ENCODE results near the gene TTYH2.
"Not testable (repeated sequence)": the region's sequence is repeated elsewhere in the genome, so short reads cannot be mapped to it uniquely, and the experiment has no call there.

TTYH2 gene

DNA sequence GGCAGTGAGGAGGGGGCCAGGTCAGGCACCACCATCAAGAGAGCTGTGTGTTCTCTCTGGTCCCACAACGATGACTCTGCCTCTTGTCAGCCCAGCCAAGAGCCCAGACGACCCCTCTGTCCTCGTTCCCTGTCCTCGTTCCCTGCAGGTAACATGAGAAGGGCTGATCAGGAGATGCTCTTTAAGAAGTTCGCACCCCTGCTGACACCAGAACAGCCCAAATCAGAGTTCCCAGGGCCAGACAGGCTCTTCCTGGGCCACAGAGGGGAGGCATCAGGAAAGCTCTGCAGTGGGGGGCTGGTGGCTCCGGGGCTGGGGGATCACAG, 47.1 kb downstream of the TTYH2 start:
- no peak for DNase-seq (ENCODE audit: low read depth in 2 of 2)

DNA sequence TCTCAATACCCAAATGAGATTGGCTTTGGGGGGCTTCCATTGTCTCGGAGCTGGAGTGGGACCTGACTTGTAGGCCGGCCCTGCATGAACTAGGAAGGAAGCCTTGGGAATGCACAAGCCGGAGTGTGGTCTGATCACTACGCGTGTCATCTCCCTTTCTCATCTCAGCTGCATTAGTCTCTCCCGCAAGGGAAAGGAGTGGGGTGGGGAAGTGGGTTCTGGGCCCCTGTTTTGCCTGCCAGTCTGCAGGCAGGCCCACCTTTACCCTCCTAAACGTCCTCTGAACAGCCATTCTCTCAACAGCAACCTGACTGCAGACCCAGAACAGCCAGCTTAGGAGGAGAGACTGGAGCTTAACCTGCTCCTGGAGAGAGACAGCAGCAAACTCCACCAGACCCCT, 49.2 kb downstream of the TTYH2 start:
- DNase-seq (ENCODE audit: low read depth in 2 of 2) = no peak

DNA sequence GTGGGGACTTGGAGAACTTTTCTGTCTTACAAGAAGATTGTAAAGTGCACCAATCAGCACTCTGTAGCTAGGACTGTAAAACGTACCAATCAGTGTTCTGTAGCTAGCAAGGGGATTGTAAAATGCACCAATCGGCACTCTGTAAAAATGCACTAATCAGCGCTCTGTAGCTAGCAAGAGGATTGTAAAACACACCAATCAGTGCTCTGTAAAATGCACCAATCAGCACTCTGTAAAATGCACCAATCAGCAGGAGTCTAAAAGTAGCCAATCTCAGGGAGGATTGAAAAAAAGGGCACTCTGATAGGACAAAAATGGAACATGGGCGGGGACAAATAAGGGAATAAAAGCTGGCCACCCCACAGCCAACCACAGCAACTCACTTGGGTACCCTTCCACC, 53.7 kb downstream of the TTYH2 start:
- not testable (repeated sequence) for DNase-seq (ENCODE audit: low read depth in 2 of 2)

DNA sequence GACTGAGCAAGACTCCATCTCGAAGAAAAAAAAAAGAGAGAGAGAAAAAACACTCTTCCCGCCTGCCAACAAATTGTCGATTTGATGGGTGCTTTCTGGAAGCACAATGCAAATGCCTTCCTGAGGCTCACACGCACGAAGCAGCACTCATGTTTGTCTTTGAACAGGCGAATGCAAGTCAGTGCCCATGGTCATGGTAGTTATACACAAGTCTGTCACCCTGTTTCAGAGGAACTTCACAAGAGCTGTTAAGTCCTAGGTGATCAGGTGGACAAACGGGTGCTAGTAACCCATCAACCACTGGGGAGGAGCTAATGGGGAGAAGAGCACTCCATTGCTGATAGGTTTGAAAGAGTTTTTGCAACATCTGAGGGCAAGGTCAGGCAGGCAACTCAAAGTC, 54.2 kb downstream of the TTYH2 start:
- no peak for DNase-seq (ENCODE audit: low read depth in 2 of 2)

DNA sequence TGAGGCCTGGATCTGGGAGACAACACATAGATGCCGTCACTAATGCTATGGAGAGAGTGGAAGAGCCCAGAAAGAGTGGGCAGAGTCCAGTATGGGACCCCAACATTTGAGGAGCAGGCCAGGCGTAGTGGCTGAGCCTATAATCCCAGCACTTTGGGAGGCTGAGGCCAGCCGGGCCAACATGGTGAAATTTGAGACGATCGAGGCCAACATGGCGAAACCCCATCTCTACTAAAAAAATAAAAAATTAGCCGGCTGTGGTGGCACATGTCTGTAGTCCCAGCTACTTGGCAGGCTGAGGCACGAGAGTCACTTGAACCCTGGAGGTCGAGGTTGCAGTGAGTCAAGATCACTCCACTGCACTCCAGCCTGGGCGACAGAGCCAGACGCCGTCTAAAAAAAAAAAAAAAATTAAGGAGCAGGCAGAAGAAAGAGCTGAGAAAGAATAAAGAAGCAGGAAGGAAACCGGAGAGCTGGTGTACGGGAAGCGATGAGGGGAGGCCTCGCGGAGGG, 54.7 kb downstream of the TTYH2 start:
- no peak for DNase-seq (ENCODE audit: low read depth in 2 of 2)

DNA sequence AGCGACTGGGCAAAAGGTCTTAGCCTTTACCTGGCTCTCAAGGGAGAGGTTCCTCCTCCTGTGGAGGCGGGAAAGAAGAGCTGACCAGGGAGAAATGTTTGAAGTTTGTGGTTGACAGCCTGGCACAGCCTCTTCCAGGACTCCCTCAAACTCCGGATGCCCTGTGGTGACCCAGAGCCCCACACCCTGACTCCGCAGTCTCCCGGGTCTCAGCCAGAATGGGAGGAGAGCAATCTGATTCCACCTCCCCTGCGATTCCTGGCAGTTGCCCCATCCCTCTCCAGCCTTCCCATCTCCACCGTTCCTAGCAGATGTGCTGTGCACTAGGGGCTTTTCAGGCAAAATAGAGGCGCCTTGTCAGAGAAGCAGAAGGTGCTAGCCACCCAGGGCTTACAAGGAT, 55.2 kb downstream of the TTYH2 start:
- DNase-seq (ENCODE audit: low read depth in 2 of 2) = no peak

DNA sequence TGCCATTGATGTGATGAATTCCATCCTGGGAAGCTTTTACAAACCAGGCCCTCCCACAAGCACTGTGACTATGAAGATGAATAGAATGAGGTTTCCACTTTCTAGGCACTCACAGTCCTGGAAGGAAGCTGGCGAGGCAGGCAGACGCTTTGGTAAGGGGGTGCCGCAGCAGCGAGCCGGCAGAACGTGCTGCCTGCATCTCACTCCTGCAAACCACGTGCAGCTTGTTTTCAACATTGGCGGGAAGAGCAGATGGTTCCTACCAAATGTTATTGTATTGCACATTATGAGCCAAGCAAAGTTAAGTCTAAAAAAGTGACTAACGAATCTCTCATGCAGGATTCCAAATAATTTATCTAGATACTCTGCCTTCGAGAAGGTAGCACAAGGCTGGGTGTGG, 57.0 kb downstream of the TTYH2 start:
- DNase-seq (ENCODE audit: low read depth in 2 of 2) = no peak

DNA sequence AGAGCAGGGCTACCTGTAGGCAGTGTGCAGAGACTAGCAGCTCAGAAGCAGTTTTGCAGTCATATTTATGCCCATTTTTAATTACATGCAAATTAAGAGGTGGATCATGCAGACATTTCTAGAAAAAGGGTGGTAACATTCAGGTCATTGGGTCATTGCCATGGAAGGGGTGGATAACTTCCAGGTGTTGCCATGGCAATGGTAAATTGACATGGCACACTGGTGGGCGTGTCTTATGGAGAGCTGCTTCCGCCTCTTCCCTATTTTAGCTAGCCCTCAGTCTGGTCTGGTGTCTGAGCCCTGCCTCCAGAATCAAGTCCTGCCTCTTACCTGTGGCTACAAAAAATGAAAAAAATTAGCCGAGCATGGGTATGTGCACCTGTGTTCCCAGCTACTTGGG, 57.9 kb downstream of the TTYH2 start:
- DNase-seq (ENCODE audit: low read depth in 2 of 2) = no peak

DNA sequence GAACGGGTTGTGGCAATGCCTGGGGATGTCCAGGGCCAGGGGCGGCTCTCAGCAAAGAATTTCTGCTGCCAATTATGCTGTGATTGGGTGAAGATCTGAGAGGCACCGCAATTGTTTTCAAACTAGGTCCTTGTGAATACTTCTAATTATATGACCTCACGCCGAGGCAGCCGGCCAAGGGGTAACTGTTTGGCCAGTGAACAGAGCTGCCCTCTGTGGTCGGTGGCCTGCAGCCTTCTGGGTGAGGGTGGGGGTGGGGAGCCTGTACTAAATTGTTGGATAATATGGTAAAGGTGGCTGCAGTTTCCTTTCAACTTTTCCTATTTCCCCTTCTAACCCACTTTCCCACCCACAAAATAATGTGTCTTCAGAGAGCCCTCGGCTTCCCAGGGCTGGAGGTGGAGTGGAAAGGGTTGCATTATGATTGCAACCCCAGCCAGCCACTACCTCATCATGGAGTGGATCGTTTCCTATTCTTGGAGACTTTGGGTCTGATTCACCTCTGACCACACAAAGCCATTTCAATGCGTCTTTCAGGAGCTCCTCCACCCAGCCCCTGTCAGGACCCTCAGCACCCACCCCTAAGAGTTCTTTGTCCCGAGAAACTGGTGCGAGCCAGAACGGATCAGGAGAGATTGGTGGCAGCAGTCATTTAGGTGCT, 58.7 kb downstream of the TTYH2 start:
- no peak for DNase-seq (ENCODE audit: low read depth in 2 of 2)

DNA sequence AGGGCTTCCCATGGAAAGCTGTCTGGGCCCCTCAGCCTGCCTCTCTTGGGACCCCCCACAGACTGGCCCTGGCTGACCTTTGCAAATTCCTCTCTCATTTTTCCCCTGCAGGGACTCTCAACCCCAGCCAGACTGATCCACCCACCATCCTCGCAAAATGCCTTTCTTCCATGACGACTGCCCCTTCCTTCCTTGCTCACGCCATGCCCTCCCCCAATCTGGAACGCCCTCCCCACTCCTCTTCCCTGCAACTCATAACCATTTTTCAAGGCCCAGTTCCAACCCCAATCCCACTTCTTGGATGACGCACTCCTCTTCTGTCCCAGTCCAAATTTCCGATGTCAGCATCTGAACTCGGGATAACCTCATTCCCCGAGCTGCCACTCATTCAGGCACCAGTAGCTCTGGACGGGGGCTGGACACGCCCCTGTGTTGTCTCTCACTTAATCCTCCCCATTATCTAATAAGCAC, 59.4 kb downstream of the TTYH2 start:
- no peak for DNase-seq (ENCODE audit: low read depth in 2 of 2)

DNA sequence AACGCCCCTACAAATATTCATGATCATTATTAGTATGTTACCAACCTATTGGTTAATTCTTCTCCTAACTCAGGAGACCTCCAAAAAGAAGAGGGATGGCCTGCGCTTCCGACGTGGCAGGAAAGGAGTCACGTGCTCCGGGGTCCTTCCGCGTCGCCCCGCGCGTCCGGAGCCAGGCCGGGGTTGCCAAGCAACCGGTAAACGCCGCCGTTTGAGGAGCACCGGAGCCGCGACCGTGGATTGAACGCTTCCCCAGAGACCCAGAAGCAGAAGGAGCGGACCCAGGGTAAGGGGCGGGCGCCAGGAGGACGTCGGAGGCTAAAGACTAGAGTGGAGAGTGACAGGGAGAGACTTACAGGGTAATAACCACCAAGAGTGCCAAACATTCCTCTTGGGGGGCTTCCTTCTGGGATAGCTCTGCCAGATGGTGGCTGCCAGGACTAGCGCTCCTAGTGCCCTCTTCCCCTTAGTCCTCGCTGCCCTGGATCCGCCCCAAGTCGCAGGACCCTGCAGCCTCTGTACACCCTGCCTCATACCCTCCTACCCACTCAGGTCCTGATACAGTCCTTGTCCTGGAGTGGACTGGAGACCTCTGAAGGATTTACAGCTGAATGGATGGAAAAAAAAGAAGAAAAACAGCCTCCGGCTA, 60.8 kb downstream of the TTYH2 start, which contains the start of gene DNAI2:
TSS of gene DNAI2 (plus strand) at position 175 of the 649 bp plus-strand sequence. CDS start 7,584 bp downstream, outside the sequence.
- no peak for DNase-seq (ENCODE audit: low read depth in 2 of 2)

DNA sequence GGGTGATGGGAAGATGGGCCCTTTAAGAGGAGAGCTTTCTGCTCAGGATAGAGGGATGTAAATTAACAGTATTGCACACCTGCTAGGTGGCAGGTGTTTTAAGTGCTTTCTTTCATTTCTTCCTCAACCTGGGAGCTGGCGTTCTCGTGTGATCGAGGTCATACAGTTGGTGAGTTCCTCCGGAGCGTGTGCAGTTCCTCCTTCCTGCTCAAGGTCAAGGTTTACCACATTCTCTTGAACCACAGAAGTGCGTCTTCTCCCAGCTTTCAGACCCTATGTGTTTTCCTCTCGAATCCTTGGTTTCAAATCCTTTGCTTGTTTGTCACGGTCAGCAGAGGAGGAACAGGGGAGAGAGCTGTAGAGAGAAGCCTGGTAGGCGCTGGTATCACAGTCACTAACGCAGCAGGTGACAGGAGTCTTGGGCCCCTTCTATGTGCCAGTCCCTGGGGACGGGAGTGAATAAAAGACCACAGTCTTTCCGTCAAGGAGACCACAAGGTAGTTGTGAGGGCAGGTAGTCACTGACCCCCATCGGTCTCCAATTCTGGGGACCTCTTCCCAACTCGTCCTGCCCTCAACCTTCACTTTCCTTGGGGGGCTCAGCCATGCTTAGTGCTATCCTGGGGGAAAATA, 61.5 kb downstream of the TTYH2 start:
- DNase-seq (ENCODE audit: low read depth in 2 of 2) = no peak

DNA sequence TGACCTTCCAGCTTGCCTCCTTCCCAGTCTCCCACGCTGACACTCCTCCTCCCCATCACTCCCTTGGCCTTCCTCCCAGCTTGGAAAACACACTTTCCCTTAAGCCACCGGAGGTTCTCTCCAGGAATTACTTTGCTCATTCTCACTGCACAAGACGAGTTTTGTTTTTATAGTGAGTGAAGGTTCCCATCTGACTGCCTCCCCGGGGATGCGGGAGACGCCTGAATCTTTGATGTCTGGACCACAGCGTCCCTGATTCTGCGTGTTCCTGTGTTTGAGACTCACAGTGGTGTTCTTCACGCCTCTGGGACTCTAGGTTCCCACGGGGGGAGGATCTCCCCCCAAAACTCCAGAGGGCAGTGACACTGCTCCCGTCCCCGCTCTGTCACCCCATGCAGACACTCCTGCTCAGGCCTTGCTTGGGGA, 62.7 kb downstream of the TTYH2 start:
- DNase-seq (ENCODE audit: low read depth in 2 of 2) = no peak

DNA sequence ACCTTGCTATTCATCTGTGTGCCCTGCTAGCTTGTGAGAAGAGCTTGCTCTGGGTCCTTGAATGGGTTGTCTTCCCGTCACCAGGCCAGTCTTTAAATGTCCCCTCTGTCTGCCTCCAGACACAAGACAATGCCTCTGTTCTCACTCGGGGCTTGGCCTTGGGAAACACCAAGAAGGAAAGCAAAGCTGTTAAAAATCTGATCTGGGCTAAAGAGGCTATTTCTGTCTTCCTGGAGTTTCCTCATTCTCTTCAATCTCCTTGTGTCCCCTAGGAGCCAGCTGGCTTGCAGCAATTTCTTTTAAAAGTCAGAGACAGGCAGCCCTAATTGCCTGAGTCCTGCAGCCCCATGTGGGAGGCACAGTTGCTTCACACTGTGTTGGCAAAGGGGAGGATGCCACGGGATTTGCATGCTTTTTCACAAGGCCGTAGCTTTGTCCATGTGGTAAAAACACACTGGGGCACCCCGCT, 63.2 kb downstream of the TTYH2 start:
- no peak for DNase-seq (ENCODE audit: low read depth in 2 of 2)

DNA sequence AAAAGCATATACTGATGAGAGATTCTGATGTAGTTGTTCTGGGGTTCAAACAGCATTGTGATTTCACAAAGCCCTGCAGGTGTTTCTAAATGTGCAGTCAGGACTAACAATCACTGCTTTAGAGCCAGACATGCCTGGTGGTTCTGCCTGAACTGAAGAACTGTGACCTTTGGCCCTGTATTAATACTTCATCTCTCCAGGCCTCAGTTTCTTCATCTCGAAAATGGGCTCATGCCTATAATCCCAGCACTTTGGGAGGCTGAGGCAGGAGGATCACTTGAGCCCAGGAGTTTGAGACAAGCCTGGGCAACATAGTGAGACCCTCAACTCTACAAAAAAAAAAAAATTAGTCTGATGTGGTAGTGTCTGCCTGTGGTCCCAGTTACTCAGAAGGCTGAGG, 64.6 kb downstream of the TTYH2 start:
- DNase-seq (ENCODE audit: low read depth in 2 of 2) = no peak

DNA sequence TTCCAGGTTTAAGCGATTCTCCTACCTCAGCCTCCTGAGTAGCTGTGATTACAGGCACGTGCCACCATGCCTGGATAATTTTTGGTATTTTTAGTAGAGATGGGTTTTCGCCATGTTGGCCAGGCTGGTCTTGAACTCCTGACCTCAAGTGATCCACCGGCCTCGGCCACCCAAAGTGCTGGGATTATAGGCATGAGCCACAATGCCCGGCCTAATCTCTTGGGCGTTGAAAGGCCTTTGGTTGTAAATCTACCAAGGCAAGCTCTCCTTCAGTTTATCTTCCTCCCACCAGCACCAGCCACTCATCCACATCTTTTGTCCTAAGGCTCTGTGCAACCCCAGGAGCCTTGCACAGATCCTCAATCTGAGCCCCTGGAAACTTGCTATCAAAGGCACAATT, 66.2 kb downstream of the TTYH2 start:
- DNase-seq (ENCODE audit: low read depth in 2 of 2) = not testable (repeated sequence)

DNA sequence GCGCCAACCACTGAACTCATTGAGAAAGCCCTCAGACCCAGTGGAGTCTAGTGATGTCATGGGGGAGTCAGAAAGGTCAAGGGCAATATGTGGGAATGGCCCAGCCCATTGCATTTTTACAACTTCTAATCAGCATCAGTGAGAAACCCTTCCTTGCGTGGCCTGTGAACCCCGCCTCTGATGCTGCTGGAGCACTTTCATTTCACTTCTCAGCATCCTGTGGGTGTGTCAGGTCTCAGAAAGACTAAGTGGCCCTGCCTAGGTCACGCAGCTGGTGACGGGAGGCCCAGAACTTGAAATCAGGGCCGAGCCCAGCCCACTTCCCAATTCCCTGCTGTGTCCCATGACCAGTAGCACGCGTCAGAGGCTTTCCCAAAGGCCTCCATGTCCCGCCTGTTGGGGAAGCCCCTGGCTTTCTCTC, 66.7 kb downstream of the TTYH2 start:
- no peak for DNase-seq (ENCODE audit: low read depth in 2 of 2)

DNA sequence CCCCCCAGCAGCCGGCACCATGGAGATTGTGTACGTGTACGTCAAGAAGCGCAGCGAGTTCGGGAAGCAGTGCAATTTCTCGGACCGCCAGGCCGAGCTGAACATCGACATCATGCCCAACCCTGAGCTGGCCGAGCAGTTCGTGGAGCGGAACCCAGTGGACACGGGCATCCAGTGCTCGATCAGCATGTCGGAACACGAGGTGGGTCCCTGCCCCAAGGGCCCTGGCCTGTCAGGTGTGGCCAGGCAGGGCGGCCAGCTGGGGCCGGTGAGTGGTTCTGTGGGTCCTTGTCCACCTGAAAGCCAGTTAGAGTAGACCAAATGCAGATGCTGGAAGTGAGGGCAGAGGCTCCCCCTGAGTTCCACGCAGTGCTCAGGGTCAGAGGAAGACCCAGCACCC, 68.4 kb downstream of the TTYH2 start:
- no peak for DNase-seq (ENCODE audit: low read depth in 2 of 2)

DNA sequence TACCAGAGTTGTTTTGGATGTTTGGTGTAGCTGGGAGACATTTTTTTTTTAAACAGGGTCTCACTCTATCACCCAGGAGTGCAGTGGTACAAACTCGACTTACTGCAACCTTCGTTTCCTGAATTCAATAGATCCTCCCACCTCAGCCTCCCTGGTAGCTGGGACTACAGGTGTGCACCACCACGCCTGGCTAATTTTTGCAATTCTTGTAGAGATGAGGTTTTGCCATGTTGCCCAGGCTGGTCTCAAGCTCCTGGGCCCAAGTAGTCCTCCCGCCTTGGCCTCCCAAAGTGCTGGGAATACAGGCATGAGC, 68.9 kb downstream of the TTYH2 start:
- not testable (repeated sequence) for DNase-seq (ENCODE audit: low read depth in 2 of 2)

DNA sequence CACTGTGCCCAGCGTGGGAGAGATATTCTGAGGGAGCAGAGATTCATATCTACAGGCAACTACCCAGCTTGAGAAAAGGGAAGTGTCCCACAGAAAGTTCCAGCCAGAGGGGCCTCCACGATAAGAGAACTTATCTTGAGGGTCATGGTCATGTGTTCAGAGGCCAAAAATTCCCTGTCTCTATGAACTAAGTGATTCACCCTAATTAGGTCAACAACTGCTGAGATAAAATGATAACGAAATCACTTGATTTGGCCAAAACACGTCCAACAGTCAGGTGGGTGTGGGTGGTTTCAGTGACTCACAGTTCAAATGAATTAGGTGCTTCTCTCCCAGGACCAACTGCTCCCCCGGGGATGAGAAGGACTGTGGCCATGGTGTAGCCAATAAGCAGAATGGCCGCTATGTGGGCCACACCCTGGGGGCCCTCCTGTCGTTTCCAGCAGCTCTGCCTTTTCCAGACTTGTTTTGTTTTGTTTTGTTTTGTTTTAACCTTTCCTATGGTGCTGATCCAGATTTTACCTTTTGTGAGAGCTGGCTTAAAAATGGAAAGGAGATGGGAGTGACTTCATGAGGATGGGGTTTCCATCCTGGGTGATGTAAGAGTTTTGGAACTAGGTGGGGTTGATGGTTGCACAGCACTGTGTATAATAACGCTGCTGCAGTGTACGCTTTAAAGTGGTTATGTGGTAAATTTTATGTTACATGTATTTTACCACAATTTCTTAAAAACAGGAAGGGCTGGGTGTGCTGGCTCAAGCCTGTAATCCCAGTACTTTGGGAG, 69.4 kb downstream of the TTYH2 start:
- no peak for DNase-seq (ENCODE audit: low read depth in 2 of 2)

DNA sequence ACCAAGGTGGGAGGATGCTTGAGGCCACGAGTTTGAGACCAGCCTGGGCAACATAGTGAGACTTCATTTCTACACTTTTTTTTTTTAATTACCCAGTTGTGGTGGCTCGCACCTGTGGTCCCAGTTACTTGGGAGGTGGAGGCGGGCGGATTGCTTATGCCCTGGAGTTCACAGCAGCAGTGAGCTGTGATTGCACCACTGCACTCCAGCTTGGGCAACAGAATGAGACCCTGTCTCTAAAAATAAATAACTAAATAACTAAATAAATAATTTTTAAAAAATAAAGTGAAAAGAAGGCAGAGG, 70.0 kb downstream of the TTYH2 start:
- DNase-seq (ENCODE audit: low read depth in 2 of 2) = no peak

DNA sequence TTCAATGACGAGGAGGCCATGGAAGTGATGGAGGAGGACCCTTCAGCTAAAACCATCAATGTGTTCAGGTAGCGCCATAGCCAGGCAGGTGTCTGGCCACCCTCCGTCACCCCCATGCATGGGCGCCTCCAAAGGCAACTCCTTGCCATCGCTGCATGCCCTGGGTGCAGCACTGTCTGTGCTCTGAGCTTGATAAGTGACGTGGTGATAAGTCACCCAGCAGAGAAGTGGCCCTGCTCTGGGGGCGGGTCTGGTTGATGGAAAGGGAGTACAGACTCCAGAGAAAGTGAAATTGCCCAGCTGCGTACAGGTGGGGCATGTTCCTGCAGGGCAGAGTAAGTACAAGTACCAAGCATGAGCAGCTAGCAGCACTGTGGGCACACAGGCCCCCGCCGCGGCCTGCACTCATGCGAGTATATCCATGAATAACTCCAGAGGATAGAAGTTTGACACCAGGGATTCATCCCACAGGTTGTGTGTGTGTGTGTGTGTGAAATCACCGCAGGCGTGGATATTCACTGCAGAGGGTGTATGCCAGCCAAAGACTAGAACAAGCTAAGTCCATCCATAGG, 73.7 kb downstream of the TTYH2 start:
- no peak for DNase-seq (ENCODE audit: low read depth in 2 of 2)
